BE2C (cell line): ENCODE measurements around the gene SBF2.

Source experiments
- DNase-seq: peaks from one replicate; pipeline ENCODE4 v3.0.0-alpha.2; 2020
- H3K27me3 ChIP-seq: fragments of 250-450 bp; sonication (Bioruptor Pico); 2 replicates; pipeline ENCODE4 v1.5.1; 2020; ENCODE audit warnings: mild to moderate bottlenecking
- H3K36me3 ChIP-seq: fragments of 250-450 bp; sonication (Bioruptor Pico); 2 replicates; pipeline ENCODE4 v1.5.1; 2020; ENCODE audit warnings: mild to moderate bottlenecking
- H3K4me1 ChIP-seq: fragments of 250-450 bp; sonication (Bioruptor Pico); 2 replicates; pipeline ENCODE4 v1.5.1; 2020
- H3K4me3 ChIP-seq: 2 replicates; pipeline ENCODE4 v1.5.1; 2011; ENCODE audit warnings: low read depth, low read length
- H3K9me3 ChIP-seq: fragments of 250-450 bp; sonication (Bioruptor Pico); 2 replicates; pipeline ENCODE4 v1.5.1; 2020
- TF ChIP-seq, protein P1 (sequence below): IDR thresholded peaks from 2 replicates; pipeline ENCODE4 v1.5.1; 2012; ENCODE audit warnings: mild to moderate bottlenecking, low read depth, low read length

Gene SBF2

DNA sequence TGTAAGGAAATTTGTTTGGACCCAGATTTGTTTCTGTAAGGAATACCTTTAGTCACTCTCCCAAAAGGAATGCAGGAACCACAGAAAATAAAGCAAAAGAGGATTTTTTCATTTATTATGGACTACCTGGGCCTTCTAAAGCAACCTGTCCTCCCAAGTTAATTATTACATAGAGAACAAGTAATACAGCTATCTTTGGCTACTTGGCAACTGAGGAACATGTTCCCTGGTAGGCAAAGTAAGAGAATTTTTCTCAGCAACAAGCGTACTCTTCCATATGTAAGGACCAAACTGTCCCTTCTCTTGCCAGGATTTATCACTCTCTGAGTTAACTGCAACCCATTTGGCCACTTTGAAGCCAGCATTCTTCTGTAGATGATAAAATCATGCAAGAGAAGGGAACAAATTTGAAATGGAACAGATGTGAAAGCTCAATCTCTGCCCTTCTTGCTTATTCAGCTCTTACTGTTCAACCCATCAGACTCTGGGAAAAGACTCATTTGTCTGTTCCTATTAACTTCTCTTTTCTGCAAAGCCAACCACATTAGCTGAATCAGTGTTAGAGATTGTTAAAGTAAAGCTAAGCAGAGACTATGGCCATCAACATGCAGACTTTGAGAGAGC lies 440.0 kb downstream of the SBF2 start:
- Histone ChIP-seq H3K9me3 (no peaks in the 10 kb centered on the region), H3K4me3 (no peak overlapping the region), H3K36me3 (no peaks in the 10 kb centered on the region), H3K4me1 (no peaks in the 10 kb centered on the region), H3K27me3 (no peaks in the 10 kb centered on the region)
- TF ChIP-seq, protein P1, sequence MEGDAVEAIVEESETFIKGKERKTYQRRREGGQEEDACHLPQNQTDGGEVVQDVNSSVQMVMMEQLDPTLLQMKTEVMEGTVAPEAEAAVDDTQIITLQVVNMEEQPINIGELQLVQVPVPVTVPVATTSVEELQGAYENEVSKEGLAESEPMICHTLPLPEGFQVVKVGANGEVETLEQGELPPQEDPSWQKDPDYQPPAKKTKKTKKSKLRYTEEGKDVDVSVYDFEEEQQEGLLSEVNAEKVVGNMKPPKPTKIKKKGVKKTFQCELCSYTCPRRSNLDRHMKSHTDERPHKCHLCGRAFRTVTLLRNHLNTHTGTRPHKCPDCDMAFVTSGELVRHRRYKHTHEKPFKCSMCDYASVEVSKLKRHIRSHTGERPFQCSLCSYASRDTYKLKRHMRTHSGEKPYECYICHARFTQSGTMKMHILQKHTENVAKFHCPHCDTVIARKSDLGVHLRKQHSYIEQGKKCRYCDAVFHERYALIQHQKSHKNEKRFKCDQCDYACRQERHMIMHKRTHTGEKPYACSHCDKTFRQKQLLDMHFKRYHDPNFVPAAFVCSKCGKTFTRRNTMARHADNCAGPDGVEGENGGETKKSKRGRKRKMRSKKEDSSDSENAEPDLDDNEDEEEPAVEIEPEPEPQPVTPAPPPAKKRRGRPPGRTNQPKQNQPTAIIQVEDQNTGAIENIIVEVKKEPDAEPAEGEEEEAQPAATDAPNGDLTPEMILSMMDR: no peak
- no peak for DNase-seq

DNA sequence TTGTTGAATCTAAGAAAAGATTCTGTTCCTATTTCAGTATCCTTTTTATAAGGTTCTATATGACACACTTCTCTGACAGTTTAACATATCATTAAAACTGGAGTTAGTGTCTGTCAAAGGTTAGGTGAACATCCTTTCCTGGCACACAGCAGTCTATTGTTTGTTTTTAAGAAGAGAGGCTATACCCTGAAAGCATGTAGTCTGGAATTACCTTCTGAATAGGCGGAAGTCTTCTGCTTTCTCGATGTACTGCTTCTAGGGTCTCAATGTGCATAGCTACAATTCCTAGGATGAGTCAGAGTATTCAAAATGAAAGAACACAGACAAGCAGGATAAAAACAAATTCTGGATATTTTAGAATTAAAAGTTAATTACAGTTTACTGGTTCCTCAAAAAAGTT lies 441.6 kb downstream of the SBF2 start:
- Histone ChIP-seq H3K9me3 (no peaks in the 10 kb centered on the region), H3K36me3 (no peaks in the 10 kb centered on the region), H3K27me3 (no peaks in the 10 kb centered on the region), H3K4me1 (no peaks in the 10 kb centered on the region), H3K4me3 (no peak overlapping the region)
- TF ChIP-seq, protein P1: no peak
- DNase-seq: no peak

DNA sequence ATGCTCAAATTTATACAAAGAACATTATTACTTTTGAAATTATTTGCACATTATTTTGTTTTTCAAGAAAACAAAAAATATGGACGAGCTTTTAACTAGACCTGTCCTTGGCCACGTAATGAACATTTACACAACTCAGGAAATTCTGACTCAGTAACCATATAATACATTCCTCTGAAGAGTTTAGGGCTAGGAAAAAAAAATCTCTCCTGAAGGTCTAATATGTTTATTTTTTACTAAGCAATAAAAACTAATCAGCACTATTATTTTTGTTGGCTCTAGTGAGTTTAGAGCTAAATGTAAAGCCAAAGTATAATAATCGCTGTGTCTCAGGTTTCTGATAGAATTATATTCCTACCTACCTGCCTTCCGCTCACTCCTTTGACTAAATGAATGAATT lies 442.7 kb downstream of the SBF2 start:
- TF ChIP-seq, protein P1: no peak
- Histone ChIP-seq H3K4me1 (no peaks in the 10 kb centered on the region), H3K27me3 (no peaks in the 10 kb centered on the region), H3K9me3 (no peaks in the 10 kb centered on the region), H3K36me3 (no peaks in the 10 kb centered on the region), H3K4me3 (no peak overlapping the region)
- DNase-seq: no peak

DNA sequence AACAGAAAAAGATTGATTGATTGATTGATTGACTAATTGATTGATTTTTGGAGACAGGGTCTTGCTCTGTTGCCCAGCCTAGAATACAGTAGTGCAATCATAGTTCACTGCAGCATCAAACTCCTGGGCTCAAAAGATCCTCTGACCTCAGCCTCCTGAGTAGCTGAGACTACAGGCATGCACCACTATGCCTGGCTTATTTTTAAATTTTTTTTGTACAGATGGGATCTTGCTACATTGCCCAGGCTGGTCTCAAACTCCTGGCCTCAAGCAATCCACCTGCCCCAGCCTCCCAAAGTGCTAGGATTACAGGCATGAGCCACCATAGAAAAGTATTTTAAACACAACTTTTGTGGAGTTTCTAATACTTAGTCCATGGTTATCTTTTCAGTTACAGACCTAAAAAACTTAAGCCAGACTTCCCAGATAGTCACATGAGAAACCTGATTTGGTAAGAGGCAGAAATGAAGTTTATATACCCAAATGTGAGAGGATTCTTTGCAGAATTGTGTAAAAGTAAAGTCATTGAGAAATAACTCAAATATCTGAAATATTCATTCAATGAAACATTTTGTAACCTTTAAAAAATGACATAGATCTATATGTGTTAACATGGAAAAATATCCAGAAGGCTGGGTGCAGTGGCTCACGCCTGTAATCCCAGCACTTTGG lies 443.7 kb downstream of the SBF2 start:
- Histone ChIP-seq H3K9me3 (no peaks in the 10 kb centered on the region), H3K4me3 (no peak overlapping the region), H3K27me3 (no peaks in the 10 kb centered on the region), H3K36me3 (no peaks in the 10 kb centered on the region), H3K4me1 (no peaks in the 10 kb centered on the region)
- TF ChIP-seq, protein P1: no peak
- no peak for DNase-seq

DNA sequence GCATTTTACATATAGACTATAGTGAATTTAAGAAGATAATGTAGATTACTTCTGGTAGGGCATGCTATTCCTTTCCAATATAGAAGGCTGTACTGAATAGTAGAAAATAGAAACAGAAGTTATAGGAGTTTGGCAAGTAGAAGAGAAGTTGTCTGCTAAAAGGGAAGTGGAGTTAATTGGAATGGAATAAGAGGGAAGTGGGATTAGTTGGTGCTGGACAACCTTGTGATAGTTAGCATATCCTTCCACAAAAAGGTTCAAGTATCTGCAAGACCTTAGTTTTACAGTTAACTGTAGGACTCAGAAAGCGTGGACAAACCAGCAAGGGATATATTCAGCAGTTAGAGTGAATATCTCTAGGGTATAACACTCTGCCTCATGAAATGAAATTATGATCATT lies 444.6 kb downstream of the SBF2 start:
- no peak for DNase-seq
- no peaks in the 10 kb centered on the region for H3K4me1 ChIP-seq
- H3K9me3 ChIP-seq: no peaks in the 10 kb centered on the region
- H3K27me3 ChIP-seq: no peaks in the 10 kb centered on the region
- H3K4me3 ChIP-seq: no peak overlapping the region
- TF ChIP-seq, protein P1: no peak
- no peaks in the 10 kb centered on the region for H3K36me3 ChIP-seq

DNA sequence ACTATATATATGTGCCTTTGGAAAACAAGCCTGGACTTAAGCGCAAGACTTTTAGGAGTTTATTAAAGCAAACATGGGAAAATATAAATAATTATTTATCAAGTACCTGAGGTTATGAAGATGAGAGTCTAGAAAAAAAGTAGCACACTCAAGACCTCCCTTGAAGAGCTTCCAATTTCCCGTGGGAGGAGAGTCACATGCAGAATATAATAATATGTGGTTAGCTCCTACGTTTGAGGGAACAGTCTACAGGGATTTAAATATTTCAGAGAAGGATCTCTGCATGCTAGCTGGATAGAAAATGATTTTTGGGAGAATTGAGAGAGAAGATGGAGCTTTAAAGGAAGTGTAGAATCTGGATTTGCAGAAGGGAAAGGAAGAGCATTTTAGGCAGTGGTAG lies 446.4 kb downstream of the SBF2 start:
- H3K36me3 ChIP-seq: no peaks in the 10 kb centered on the region
- H3K4me1 ChIP-seq: no peaks in the 10 kb centered on the region
- TF ChIP-seq, protein P1: no peak
- no peaks in the 10 kb centered on the region for H3K27me3 ChIP-seq
- H3K4me3 ChIP-seq: no peak overlapping the region
- DNase-seq: no peak
- H3K9me3 ChIP-seq: no peaks in the 10 kb centered on the region
